ENCODE data around the gene HES6.
"Not testable (repeated sequence)": the region's sequence is repeated elsewhere in the genome, so short reads cannot be mapped to it uniquely, and the experiment has no call there.

The HES6 gene

GRCh38 chr2:238273433-238273832 is 33.6 kb upstream of the HES6 start:
- DNase-seq (ENCODE audit: low read depth in 2 of 2): not testable (repeated sequence)

- no peak for DNase-seq (ENCODE audit: low read depth in 2 of 2)
Observed at GRCh38 chr2:238272156-238272555, 32.3 kb upstream of the HES6 start.

GRCh38 chr2:238271686-238272085 is 31.8 kb upstream of the HES6 start:
- DNase-seq (ENCODE audit: low read depth in 2 of 2): not testable (repeated sequence)

- no peak for DNase-seq (ENCODE audit: low read depth in 2 of 2)
Observed at GRCh38 chr2:238271061-238271554, 31.3 kb upstream of the HES6 start.

GRCh38 chr2:238270606-238271005 is 30.8 kb upstream of the HES6 start:
- no peak for DNase-seq (ENCODE audit: low read depth in 2 of 2)

GRCh38 chr2:238269741-238270140 is 29.9 kb upstream of the HES6 start:
- DNase-seq (ENCODE audit: low read depth in 2 of 2): no peak

- no peak for DNase-seq (ENCODE audit: low read depth in 2 of 2)
Observed at GRCh38 chr2:238267884-238268680, 28.2 kb upstream of the HES6 start.

- DNase-seq (ENCODE audit: low read depth in 2 of 2): no peak
Observed at GRCh38 chr2:238267341-238267710, 27.5 kb upstream of the HES6 start.

- no peak for DNase-seq (ENCODE audit: low read depth in 2 of 2)
Observed at GRCh38 chr2:238265605-238266004, 25.8 kb upstream of the HES6 start.

- no peak for DNase-seq (ENCODE audit: low read depth in 2 of 2)
Observed at GRCh38 chr2:238264072-238264460, 24.2 kb upstream of the HES6 start.

- peak; percentile 36 to 51 for DNase-seq (ENCODE audit: low read depth in 2 of 2)
Observed at GRCh38 chr2:238263204-238264071, 23.6 kb upstream of the HES6 start.

- no peak for DNase-seq (ENCODE audit: low read depth in 2 of 2)
Observed at GRCh38 chr2:238262496-238263122, 22.8 kb upstream of the HES6 start.

- no peak for DNase-seq (ENCODE audit: low read depth in 2 of 2)
Observed at GRCh38 chr2:238261718-238262375, 22.0 kb upstream of the HES6 start.

GRCh38 chr2:238260883-238261282 is 21.0 kb upstream of the HES6 start:
- DNase-seq (ENCODE audit: low read depth in 2 of 2): no peak

GRCh38 chr2:238259061-238260020 is 19.5 kb upstream of the HES6 start:
- no peak for DNase-seq (ENCODE audit: low read depth in 2 of 2)

GRCh38 chr2:238257786-238258700 is 18.2 kb upstream of the HES6 start:
- DNase-seq (ENCODE audit: low read depth in 2 of 2): no peak

- peak; percentile 48 to 57 for DNase-seq (ENCODE audit: low read depth in 2 of 2)
Observed at GRCh38 chr2:238256594-238257104, 16.8 kb upstream of the HES6 start.

- DNase-seq (ENCODE audit: low read depth in 2 of 2): no peak
Observed at GRCh38 chr2:238256111-238256510, 16.3 kb upstream of the HES6 start.

- no peak for DNase-seq (ENCODE audit: low read depth in 2 of 2)
Observed at GRCh38 chr2:238255636-238256035, 15.8 kb upstream of the HES6 start.
